HEK293 (cell line): ENCODE measurements around the gene ZNF408.

Experiments
- BCL11A ChIP-seq: fragments of 450-650 bp; formaldehyde crosslinking; IDR thresholded peaks from 2 replicates; pipeline ENCODE4 v1.5.1; 2016; ENCODE audit warnings: low read depth, missing biosample characterization, missing genetic modification characterization
- REPIN1 ChIP-seq: fragments of 450-650 bp; formaldehyde crosslinking; IDR thresholded peaks from 2 replicates; pipeline ENCODE4 v1.5.1; 2017; ENCODE audit warnings: missing biosample characterization, missing genetic modification characterization, low read depth
- TRIM28 ChIP-seq: IDR thresholded peaks from 2 replicates; pipeline ENCODE4 v1.6.1; 2011; ENCODE audit warnings: low read length, control low read depth, borderline replicate concordance
- ZBTB1 ChIP-seq: fragments of 450-650 bp; formaldehyde crosslinking; IDR thresholded peaks from 2 replicates; pipeline ENCODE4 v1.5.1; 2016; ENCODE audit warnings: missing biosample characterization, missing genetic modification characterization
- ZBTB7A ChIP-seq: fragments of 450-650 bp; formaldehyde crosslinking; IDR thresholded peaks from 2 replicates; pipeline ENCODE4 v1.5.1; 2016; ENCODE audit warnings: low read depth, missing biosample characterization, missing genetic modification characterization
- ZBTB8A ChIP-seq: fragments of 450-650 bp; formaldehyde crosslinking; IDR thresholded peaks from 2 replicates; pipeline ENCODE4 v1.5.1; 2016; ENCODE audit warnings: missing biosample characterization, missing genetic modification characterization
- ZFP37 ChIP-seq: fragments of 450-650 bp; formaldehyde crosslinking; IDR thresholded peaks from 2 replicates; pipeline ENCODE4 v1.5.1; 2016; ENCODE audit warnings: missing biosample characterization, missing genetic modification characterization
- ZNF426 ChIP-seq: fragments of 450-650 bp; formaldehyde crosslinking; IDR thresholded peaks from 2 replicates; pipeline ENCODE4 v1.5.1; 2017; ENCODE audit warnings: missing biosample characterization, missing genetic modification characterization, mild to moderate bottlenecking, inconsistent platforms, moderate library complexity
- ZNF76 ChIP-seq: fragments of 450-650 bp; formaldehyde crosslinking; IDR thresholded peaks from 2 replicates; pipeline ENCODE4; 2016; ENCODE audit warnings: low read depth, missing biosample characterization, missing genetic modification characterization, borderline replicate concordance
- TF ChIP-seq, protein P1 (sequence below): fragments of 450-650 bp; formaldehyde crosslinking; IDR thresholded peaks from 2 replicates; pipeline ENCODE4 v1.5.1; 2016; ENCODE audit warnings: missing biosample characterization, missing genetic modification characterization, low read depth
- TF ChIP-seq, protein P2 (sequence below): fragments of 450-650 bp; formaldehyde crosslinking; IDR thresholded peaks from 2 replicates; pipeline ENCODE4 v1.5.1; 2016; ENCODE audit warnings: missing biosample characterization, missing genetic modification characterization
- TF ChIP-seq, protein P3 (sequence below): fragments of 450-650 bp; formaldehyde crosslinking; IDR thresholded peaks from 2 replicates; pipeline ENCODE4; 2016; ENCODE audit warnings: missing biosample characterization, missing genetic modification characterization

DNA sequence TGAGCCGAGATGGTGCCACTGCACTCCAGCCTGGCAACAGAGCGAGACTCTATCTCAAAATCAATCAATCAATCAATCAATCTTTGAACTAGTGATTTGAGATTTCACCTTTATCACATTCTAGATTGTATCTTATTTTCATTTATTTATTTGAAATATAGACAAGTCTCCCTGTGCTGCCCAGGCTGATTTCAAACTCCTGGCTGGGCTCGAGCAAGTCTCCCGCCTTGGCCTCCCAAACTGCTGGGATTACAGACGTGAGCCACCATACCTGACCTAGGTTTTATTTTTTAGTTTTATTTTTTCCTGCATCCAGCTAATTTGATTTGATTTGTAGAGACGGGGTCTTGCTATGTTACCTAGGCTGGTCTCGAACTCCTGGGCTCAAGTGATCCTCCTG, 35.3 kb downstream of the ZNF408 start:
- TF ChIP-seq ZFP37 (no peak), REPIN1 (no peak), ZNF426 (tag by site-specific recombination) (no peak), ZBTB1 (no peak), TRIM28 (no peak), ZNF76 (no peak), ZBTB8A (tag by site-specific recombination) (no peak), BCL11A (tag by site-specific recombination) (no peak), ZBTB7A (tag by site-specific recombination) (no peak)
- TF ChIP-seq, protein P1, sequence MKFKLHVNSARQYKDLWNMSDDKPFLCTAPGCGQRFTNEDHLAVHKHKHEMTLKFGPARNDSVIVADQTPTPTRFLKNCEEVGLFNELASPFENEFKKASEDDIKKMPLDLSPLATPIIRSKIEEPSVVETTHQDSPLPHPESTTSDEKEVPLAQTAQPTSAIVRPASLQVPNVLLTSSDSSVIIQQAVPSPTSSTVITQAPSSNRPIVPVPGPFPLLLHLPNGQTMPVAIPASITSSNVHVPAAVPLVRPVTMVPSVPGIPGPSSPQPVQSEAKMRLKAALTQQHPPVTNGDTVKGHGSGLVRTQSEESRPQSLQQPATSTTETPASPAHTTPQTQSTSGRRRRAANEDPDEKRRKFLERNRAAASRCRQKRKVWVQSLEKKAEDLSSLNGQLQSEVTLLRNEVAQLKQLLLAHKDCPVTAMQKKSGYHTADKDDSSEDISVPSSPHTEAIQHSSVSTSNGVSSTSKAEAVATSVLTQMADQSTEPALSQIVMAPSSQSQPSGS (tag by site-specific recombination) = no peak
- TF ChIP-seq, protein P2, sequence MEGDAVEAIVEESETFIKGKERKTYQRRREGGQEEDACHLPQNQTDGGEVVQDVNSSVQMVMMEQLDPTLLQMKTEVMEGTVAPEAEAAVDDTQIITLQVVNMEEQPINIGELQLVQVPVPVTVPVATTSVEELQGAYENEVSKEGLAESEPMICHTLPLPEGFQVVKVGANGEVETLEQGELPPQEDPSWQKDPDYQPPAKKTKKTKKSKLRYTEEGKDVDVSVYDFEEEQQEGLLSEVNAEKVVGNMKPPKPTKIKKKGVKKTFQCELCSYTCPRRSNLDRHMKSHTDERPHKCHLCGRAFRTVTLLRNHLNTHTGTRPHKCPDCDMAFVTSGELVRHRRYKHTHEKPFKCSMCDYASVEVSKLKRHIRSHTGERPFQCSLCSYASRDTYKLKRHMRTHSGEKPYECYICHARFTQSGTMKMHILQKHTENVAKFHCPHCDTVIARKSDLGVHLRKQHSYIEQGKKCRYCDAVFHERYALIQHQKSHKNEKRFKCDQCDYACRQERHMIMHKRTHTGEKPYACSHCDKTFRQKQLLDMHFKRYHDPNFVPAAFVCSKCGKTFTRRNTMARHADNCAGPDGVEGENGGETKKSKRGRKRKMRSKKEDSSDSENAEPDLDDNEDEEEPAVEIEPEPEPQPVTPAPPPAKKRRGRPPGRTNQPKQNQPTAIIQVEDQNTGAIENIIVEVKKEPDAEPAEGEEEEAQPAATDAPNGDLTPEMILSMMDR (tag by site-specific recombination) = no peak
- TF ChIP-seq, protein P3, sequence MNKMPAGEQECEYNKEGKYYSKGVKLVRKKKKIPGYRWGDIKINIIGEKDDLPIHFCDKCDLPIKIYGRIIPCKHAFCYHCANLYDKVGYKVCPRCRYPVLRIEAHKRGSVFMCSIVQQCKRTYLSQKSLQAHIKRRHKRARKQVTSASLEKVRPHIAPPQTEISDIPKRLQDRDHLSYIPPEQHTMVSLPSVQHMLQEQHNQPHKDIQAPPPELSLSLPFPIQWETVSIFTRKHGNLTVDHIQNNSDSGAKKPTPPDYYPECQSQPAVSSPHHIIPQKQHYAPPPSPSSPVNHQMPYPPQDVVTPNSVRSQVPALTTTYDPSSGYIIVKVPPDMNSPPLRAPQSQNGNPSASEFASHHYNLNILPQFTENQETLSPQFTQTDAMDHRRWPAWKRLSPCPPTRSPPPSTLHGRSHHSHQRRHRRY = no peak
